ENCODE results near the gene MBP.

Gene MBP

DNA sequence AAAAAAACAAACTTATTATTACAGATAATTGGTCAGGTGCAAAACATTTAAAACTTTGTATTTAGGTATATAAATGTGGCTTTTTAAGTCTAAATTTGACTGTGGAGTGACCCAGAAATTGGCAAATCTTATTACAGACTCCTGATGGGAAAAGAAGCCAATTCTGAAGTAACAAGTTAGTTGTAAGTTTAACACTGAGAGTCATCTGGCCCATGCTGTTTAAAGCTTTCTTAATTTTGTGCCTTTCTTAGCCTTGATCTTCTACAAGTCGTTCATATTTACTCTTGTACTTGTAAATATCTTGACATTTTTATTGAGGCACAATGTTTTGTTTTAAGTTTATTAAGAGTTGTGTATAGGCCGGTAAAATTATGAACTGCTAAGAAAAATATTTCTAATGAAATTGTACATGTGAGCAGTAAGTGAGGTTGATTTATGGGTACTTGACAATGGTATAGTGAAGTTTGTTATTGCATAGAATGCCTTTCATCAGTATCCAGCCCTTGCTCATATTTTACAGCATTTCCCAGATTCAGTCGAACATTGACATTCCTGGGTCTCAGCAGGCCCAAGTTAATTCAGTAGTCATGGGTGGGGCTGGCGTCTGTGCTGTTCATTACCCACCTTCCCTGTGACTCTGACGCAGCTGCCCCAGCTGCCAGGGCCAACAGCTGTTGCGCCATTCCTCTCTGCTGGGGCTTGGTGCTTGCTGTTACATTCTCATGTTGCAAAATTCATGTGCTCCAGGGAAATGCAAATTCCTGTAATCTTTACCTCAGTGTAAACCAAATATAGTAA, 188.8 kb downstream of the MBP start:
- DNase-seq (ENCODE audit: low read depth in 2 of 2): no peak

DNA sequence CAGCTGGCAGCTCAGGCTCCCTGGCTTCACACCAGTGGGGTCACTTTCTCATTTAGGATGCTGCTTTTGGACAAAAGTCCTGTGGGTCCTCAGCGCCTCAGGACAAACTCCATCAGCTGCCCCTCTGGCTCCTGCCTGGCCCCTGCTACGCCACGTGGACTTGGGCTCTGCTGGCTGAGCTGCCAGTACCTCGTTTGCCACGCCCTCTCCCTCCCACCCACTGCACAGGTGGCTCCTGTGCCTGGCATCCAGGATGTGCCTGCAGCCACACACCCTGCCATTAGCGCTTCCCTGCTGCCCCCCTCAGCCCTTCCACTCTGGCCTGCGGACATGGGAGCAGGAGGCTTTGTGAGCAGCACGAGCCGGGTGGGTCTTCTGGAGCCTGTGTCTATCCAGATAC, 191.3 kb downstream of the MBP start:
- DNase-seq (ENCODE audit: low read depth in 2 of 2): no peak

DNA sequence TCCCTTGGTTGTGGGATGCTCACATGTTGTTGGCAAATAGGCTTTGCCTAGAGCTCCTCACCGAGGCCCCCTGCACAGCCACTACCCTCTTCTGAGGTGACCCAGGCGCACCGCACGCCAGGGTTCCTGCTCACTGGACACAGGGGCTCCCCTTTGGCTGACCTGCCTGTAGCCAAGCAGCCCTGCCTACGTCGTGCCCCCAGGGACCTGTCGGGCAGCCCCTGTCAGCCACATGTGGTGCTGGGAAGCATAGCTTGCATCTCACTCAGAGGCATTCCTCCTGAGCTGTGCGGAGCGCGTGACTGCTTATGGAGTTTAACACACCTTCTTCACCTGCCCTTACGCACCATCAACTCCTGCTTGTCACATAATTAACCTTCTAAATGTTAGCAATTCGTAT, 194.0 kb downstream of the MBP start:
- DNase-seq (ENCODE audit: low read depth in 2 of 2): no peak

DNA sequence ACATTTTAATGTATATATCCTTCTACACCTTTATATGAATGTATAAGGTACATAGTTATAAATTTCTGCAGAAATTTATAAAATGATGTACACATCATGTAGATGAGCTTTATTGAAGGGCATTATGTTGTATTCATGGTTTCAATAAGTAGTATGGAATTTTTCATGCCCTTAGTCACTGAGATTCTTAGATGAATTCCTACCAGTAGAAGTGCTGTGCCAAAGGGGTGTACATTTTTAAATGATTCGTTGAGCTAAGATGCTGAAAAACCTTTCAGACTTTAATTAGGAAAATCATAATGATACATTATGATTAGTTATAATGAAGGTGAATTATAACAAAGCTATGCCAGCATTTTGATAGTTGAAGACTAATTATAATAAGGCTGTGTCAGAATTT, 195.0 kb downstream of the MBP start:
- DNase-seq (ENCODE audit: low read depth in 2 of 2): no peak

DNA sequence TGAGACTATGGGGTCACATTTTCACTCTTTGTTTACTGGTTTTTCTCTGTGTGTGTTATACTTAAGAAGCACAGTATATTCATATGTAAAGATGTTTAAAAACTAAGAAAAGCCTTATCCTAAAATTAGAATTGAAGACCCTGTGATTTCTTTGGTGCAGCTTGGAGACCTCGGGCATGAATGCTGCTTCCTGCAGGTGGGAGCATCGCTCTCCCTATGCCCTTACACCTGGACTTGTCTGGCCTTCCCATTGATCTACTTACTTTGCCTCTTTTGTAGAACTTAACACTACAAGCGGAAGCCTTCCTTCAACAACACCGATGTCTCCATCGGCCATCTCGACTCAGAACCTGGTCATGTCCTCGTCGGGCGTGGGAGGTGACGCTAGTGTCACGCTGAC, 195.7 kb downstream of the MBP start:
- DNase-seq (ENCODE audit: low read depth in 2 of 2): no peak

DNA sequence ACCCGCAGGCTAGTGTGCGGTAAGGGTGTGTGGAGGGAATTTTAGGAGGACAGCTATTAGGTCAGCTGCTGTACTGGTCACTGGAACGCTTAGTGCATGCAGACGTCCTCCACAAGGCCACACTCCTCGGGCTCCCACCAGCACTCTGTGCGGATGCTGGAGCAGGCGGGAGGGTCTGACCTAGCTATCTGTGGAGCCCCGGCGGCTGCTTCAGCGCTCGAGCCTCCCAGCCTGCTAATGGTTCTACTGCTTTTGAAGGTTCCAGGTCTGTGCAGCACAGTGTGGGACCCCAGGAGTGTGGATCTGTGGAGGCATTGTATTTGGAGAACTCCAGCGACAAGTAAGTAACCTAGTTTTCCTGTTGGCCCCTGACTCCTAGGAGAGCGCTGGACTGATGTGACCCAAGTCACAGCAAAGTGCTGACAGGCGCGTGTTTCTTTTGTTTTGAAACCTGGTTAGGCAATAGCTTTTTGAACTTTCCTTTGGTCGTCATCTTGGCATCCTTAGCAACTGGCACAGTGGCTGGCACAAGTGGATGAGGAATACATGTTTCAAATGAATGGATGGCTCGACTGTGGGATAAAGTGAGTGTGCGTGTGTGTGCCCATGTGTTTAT, 196.8 kb downstream of the MBP start:
- no peak for DNase-seq (ENCODE audit: low read depth in 2 of 2)

DNA sequence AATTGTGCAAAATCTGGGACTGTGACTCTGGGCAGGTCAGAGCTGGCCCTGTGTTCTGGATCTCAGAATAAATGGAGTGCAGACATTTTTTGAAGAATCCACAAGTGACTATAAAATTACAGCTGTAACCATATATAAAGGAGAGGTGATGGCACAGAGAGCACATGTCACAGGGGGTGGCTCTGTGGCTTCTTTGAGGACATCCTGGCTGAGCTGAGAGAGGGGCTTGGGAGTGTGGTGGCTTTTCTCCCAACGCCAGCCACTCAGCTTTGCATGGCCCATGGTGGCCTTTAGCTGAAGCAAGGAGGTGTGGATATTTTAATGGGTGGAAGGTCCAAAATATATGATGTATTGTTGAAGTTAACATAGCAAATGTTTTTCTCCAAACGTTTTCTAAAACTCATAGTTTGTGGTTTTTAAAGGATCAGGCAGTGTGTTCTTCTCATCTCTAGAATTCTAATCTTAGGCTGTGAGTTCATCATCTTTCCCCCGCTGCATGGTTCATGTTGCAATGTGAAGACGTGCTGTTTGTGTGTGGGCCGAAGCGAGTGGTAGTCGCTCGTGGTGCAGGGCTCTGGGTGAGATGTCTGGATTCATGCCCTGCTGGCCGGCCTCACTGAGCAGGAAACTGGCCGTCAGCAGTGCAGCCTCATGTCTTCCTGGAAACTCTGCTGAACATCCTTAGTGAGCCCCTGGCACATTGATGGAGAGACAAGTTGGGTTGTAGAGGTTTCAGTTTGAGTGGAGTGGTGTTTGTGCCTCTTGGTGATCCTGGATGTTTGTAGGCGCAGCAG, 200.4 kb downstream of the MBP start:
- DNase-seq (ENCODE audit: low read depth in 2 of 2): no peak

DNA sequence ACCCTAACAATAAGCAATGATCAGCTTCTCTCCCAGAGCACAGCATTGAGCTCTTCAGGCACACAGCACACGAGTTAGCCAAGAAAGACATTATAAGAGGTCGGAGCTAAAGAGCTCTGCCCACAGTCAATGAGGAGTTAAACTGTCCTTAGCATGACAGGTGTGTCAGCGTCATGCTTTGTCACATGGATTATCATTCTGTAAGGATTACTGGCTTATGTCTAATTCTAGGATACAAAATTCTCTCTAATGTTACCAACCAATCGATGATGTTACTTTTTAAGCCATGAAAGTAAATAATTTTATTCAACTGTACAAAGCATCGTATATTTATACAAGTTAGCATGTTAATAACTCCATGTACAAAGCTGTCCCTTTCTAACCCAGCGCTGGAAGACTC, 201.4 kb downstream of the MBP start:
- no peak for DNase-seq (ENCODE audit: low read depth in 2 of 2)

Measured in stimulated activated CD4-positive, alpha-beta T cell treated with anti-CD3 and anti-CD28 coated beads, Interleukin-1b, Interleukin-23, amount 100 ng/mL, for 1 hour (primary cell).